ENCODE measurements around the gene TMBIM1.
A peak's percentile ranks its signal among the peaks of the same experiment; 100 is the strongest.
"Not testable (repeated sequence)": the region's sequence is repeated elsewhere in the genome, so short reads cannot be mapped to it uniquely, and the experiment has no call there.

Gene TMBIM1

DNA sequence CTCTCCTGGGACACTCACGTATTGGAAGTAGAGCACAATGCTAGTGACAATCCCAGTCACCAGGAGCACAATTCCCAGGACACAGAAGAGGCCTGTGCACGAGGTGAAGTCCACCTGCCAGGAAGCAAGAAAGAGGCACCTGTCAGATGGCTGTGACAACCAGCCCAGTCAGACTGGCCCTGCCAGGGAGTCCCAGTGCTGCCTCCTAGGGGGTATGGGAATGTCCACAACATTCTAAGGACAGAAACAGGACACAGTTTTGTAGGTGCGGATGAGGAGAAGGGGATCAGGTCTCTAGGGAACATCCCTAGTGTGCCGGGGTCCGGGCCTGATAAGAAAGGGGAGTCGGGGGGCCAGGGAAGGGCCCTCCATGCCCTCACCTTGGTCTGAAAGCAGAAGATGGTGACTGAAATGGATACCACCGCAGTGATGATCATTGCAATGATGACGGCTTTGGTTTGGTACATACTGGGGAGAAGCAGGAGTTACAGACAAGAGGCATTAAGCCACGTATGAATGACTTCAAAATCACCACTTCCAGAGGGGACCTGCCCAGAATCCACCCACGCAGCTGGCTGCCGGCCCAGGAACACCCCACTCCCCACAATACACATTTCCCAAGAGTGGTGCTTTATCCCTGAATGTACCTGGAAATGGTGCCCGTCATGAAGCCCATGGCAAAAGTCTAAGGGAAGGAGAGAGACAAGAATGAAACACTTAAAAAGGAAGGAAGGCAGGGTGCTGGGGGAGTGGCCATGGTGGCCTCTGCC is 15.1 kb downstream of the TMBIM1 start:
- no peak for DNase-seq (ENCODE audit: low spot score in 2 of 2)
- no peak for ATAC-seq (ENCODE audit: low read depth)
- Mint-ChIP-seq H3K36me3 (peaks cover 45% of the 10 kb centered on the region), H3K27ac (peak overlapping the region; percentile 64), H3K4me1 (peaks cover 32% of the 10 kb centered on the region), H3K4me3 (no peak overlapping the region), H3K9me3 (no peaks in the 10 kb centered on the region), H3K27me3 (no peaks in the 10 kb centered on the region)

GRCh38 chr2:218275371-218276072 is 16.8 kb downstream of the TMBIM1 start:
- H3K9me3 Mint-ChIP-seq = no peaks in the 10 kb centered on the region
- H3K4me1 Mint-ChIP-seq = peaks cover 43% of the 10 kb centered on the region
- ATAC-seq (ENCODE audit: low read depth) = no peak
- H3K4me3 Mint-ChIP-seq = no peak overlapping the region
- H3K36me3 Mint-ChIP-seq = peaks cover 41% of the 10 kb centered on the region
- DNase-seq (ENCODE audit: low spot score in 2 of 2) = no peak
- H3K27me3 Mint-ChIP-seq = no peaks in the 10 kb centered on the region
- H3K27ac Mint-ChIP-seq = peak overlapping the region; percentile 76

GRCh38 chr2:218274586-218274985 is 17.7 kb downstream of the TMBIM1 start:
- DNase-seq (ENCODE audit: low spot score in 2 of 2) = no peak
- H3K4me1 Mint-ChIP-seq = peaks cover 38% of the 10 kb centered on the region
- H3K9me3 Mint-ChIP-seq = no peaks in the 10 kb centered on the region
- H3K27ac Mint-ChIP-seq = peak overlapping the region; percentile 76
- H3K36me3 Mint-ChIP-seq = peaks cover 35% of the 10 kb centered on the region
- no peak for ATAC-seq (ENCODE audit: low read depth)
- H3K4me3 Mint-ChIP-seq = no peak overlapping the region
- H3K27me3 Mint-ChIP-seq = no peaks in the 10 kb centered on the region

GRCh38 chr2:218273908-218274249 is 18.4 kb downstream of the TMBIM1 start:
- ATAC-seq (ENCODE audit: low read depth) (no peak), DNase-seq (ENCODE audit: low spot score in 2 of 2) (no peak)
- no peaks in the 10 kb centered on the region for H3K27me3 Mint-ChIP-seq
- peak overlapping the region; percentile 76 for H3K27ac Mint-ChIP-seq
- no peaks in the 10 kb centered on the region for H3K9me3 Mint-ChIP-seq
- H3K4me3 Mint-ChIP-seq = peak overlapping the region; percentile 56
- peaks cover 34% of the 10 kb centered on the region for H3K36me3 Mint-ChIP-seq
- H3K4me1 Mint-ChIP-seq = peaks cover 43% of the 10 kb centered on the region

DNA sequence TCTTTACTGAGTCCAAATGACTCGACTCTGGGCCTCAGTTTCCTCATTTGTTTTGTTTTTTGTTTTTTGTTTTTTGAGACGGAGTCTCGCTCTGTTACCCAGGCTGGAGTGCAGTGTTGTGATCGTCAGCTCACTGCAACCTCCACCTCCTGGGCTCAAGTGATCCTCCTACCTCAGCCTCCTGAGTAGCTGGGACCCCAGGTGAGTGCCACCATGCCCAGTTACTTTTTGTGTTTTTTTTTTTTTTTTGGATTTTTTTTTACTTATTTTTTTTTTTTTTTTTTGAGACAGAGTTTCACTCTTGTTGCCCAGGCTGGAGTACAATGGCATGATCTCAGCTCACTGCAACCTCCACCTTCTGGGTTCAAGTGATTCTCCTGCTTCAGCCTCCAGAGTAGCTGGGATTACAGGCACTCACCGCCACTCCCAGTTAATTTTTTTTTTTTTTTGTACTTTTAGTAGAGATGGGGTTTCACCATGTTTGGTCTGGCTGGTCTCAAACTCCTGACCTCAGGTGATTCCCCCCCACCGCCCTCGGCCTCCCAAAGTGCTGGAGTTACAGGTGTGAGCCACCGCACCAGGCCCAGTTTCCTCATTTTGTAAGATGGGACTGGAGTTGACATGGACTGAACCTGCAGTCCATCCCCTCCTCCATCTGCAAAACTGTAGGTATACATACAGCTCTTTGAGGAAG is 18.9 kb downstream of the TMBIM1 start:
- H3K4me1 Mint-ChIP-seq = peaks cover 43% of the 10 kb centered on the region
- H3K36me3 Mint-ChIP-seq = peaks cover 32% of the 10 kb centered on the region
- not testable (repeated sequence) for H3K27me3 Mint-ChIP-seq; H3K9me3 Mint-ChIP-seq; DNase-seq (ENCODE audit: low spot score in 2 of 2); ATAC-seq (ENCODE audit: low read depth)
- peak overlapping the region; percentile 76 for H3K27ac Mint-ChIP-seq
- H3K4me3 Mint-ChIP-seq = peak overlapping the region; percentile 56

DNA sequence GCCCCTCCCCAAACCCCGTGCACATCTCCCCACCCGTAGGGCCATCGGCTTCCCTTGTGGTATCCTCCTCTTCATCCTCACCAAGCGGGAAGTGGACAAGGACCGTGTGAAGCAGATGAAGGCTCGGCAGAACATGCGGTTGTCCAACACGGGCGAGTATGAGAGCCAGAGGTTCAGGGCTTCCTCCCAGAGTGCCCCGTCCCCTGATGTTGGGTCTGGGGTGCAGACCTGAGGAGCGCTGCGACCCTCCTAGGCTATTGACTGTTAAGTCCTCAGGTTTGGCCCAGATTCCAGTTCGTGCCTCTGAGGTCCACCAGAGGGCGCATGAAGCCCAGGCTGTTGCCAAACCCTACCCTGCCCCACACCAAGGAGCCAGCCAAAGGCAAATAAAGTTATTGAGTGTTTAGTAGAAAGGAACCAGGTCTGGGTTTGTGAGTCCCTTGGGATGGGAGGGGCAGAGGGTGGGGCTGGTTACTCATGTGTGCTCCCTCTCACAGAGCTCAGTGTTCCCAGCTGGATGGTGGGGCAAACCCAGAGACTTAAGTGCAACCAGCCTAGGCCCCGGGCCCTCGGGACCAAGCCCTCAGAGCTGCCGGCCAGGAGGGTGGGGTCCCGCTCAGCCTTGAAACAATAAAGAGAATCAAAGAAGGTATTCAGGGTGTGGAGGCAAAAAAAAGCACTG is 19.6 kb downstream of the TMBIM1 start:
- ATAC-seq (ENCODE audit: low read depth) (peak; percentile 54), DNase-seq (ENCODE audit: low spot score in 2 of 2) (peak; percentile 82 to 86)
- Mint-ChIP-seq H3K36me3 (peaks cover 32% of the 10 kb centered on the region), H3K9me3 (no peaks in the 10 kb centered on the region), H3K4me1 (peaks cover 43% of the 10 kb centered on the region), H3K4me3 (peak overlapping the region; percentile 69), H3K27me3 (no peaks in the 10 kb centered on the region), H3K27ac (peak overlapping the region; percentile 76)

GRCh38 chr2:218271865-218272530 is 20.3 kb downstream of the TMBIM1 start:
- Mint-ChIP-seq H3K36me3 (peaks cover 34% of the 10 kb centered on the region), H3K27me3 (no peaks in the 10 kb centered on the region), H3K27ac (peak overlapping the region; percentile 28), H3K4me1 (peaks cover 44% of the 10 kb centered on the region), H3K4me3 (peak overlapping the region; percentile 93), H3K9me3 (no peaks in the 10 kb centered on the region)
- ATAC-seq (ENCODE audit: low read depth) (no peak), DNase-seq (ENCODE audit: low spot score in 2 of 2) (no peak)

GRCh38 chr2:218271487-218271797 is 20.9 kb downstream of the TMBIM1 start:
- no peaks in the 10 kb centered on the region for H3K9me3 Mint-ChIP-seq
- DNase-seq (ENCODE audit: low spot score in 2 of 2) = no peak
- no peak overlapping the region for H3K27ac Mint-ChIP-seq
- no peak for ATAC-seq (ENCODE audit: low read depth)
- peak overlapping the region; percentile 93 for H3K4me3 Mint-ChIP-seq
- H3K4me1 Mint-ChIP-seq = peaks cover 42% of the 10 kb centered on the region
- H3K27me3 Mint-ChIP-seq = no peaks in the 10 kb centered on the region
- peaks cover 29% of the 10 kb centered on the region for H3K36me3 Mint-ChIP-seq

- Mint-ChIP-seq H3K4me1 (peaks cover 44% of the 10 kb centered on the region), H3K27ac (no peak overlapping the region), H3K9me3 (no peaks in the 10 kb centered on the region), H3K4me3 (peak overlapping the region; percentile 93), H3K27me3 (no peaks in the 10 kb centered on the region), H3K36me3 (peaks cover 29% of the 10 kb centered on the region)
- DNase-seq (ENCODE audit: low spot score in 2 of 2) (no peak), ATAC-seq (ENCODE audit: low read depth) (no peak)
Measured at GRCh38 chr2:218270721-218271486, 21.4 kb downstream of the TMBIM1 start.

DNA sequence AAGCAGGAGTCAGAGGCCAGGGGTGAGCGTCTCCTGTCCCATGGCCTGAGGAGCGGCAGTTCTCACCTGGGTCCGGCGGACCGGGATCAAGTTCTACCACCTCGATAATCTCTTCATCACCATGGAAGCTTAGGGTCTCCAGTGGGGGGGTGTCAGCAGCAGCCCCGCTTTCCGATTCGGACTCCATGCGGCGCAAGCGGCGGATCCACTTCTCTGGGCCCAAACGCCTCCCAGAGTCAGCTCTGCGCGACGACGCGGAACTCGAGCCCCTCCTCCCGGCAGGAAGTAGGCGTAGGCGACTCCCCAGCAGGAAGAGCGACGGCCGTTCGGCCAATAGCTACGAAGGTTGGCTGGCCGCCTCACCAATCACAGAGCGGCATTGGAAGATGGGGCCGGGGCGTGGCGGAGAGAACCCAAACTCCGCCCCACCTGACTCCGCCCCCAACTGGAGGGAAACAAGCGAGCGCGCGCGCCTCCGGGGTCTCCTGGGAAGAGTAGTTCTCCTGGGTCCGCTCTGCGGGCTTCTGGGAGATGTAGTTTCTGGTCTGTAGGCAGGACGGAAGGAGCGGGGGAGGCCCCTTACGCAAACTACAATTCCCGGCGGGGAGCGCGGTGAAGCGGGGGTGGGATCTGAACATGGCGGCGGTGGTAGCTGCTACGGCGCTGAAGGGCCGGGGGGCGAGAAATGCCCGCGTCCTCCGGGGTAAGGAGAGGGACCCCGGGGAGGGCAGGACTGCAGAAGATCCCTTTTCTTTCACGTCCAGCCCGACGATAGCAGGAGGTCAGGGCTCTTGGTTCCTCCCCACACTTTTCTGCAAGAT is 22.2 kb downstream of the TMBIM1 start, which contains the start of the genes AAMP and PNKD:
TSS of gene AAMP (minus strand) at position 238 of the 821 bp plus-strand sequence. CDS start at position 187, 51 bp downstream.
TSS of gene PNKD (plus strand) at position 620 of the 821 bp plus-strand sequence. CDS start at position 637, 17 bp downstream.
- H3K9me3 Mint-ChIP-seq = no peaks in the 10 kb centered on the region
- DNase-seq (ENCODE audit: low spot score in 2 of 2) = peak; percentile 99 to 100
- peak within 1 kb of the TSS; percentile 95 for H3K27ac Mint-ChIP-seq
- peak within 1 kb of the TSS; percentile 93 for H3K4me3 Mint-ChIP-seq
- H3K27me3 Mint-ChIP-seq = no peaks in the 10 kb centered on the region
- peak; percentile 83 for ATAC-seq (ENCODE audit: low read depth)
- H3K36me3 Mint-ChIP-seq = peaks cover 29% of the 10 kb centered on the region
- peaks cover 45% of the 10 kb centered on the region for H3K4me1 Mint-ChIP-seq

GRCh38 chr2:218267259-218267658 is 25.0 kb downstream of the TMBIM1 start:
- H3K27ac Mint-ChIP-seq = no peak overlapping the region
- peaks cover 19% of the 10 kb centered on the region for H3K36me3 Mint-ChIP-seq
- ATAC-seq (ENCODE audit: low read depth) = no peak
- peaks cover 32% of the 10 kb centered on the region for H3K4me1 Mint-ChIP-seq
- no peaks in the 10 kb centered on the region for H3K27me3 Mint-ChIP-seq
- DNase-seq (ENCODE audit: low spot score in 2 of 2) = no peak
- no peak overlapping the region for H3K4me3 Mint-ChIP-seq
- H3K9me3 Mint-ChIP-seq = no peaks in the 10 kb centered on the region

GRCh38 chr2:218266316-218266979 is 25.9 kb downstream of the TMBIM1 start:
- Mint-ChIP-seq H3K4me1 (peaks cover 28% of the 10 kb centered on the region), H3K36me3 (peaks cover 19% of the 10 kb centered on the region), H3K27me3 (no peaks in the 10 kb centered on the region), H3K4me3 (no peak overlapping the region), H3K9me3 (no peaks in the 10 kb centered on the region), H3K27ac (no peak overlapping the region)
- ATAC-seq (ENCODE audit: low read depth) (no peak), DNase-seq (ENCODE audit: low spot score in 2 of 2) (no peak)
